Ishikawa (cell line): Measurements from ENCODE around the gene LYST.

Experiments
- CEBPB ChIP-seq: IDR thresholded peaks from 2 replicates; pipeline ENCODE4 v1.6.1; 2012
- CREB1 ChIP-seq: IDR thresholded peaks from 2 replicates; pipeline ENCODE4 v1.6.1; 2012; ENCODE audit warnings: low read depth
- EGR1 ChIP-seq: IDR thresholded peaks from 2 replicates; pipeline ENCODE4 v1.6.1; 2012
- EP300 ChIP-seq: IDR thresholded peaks from 2 replicates; pipeline ENCODE4 v1.6.1; 2012; ENCODE audit warnings: borderline replicate concordance
- FOXM1 ChIP-seq: IDR thresholded peaks from 2 replicates; pipeline ENCODE4 v1.6.1; 2012; ENCODE audit warnings: low read depth, borderline replicate concordance
- MAX ChIP-seq: IDR thresholded peaks from 2 replicates; pipeline ENCODE4 v1.6.1; 2012
- NFIC ChIP-seq: IDR thresholded peaks from 2 replicates; pipeline ENCODE4 v1.6.1; 2012
- RAD21 ChIP-seq: IDR thresholded peaks from 2 replicates; pipeline ENCODE4 v1.6.1; 2012; ENCODE audit warnings: low read depth
- REST ChIP-seq: IDR thresholded peaks from 2 replicates; pipeline ENCODE4 v1.6.1; 2012; ENCODE audit warnings: low read depth, mild to moderate bottlenecking
- TAF1 ChIP-seq: IDR thresholded peaks from 2 replicates; pipeline ENCODE4 v1.6.1; 2012; ENCODE audit warnings: low read depth, mild to moderate bottlenecking
- TCF12 ChIP-seq: IDR thresholded peaks from 2 replicates; pipeline ENCODE4 v1.6.1; 2012; ENCODE audit warnings: low read depth
- TEAD4 ChIP-seq: IDR thresholded peaks from 2 replicates; pipeline ENCODE4 v1.6.1; 2012
- YY1 ChIP-seq: IDR thresholded peaks from 2 replicates; pipeline ENCODE4 v1.6.1; 2012; ENCODE audit warnings: low read depth
- ZBTB7A ChIP-seq: IDR thresholded peaks from 2 replicates; pipeline ENCODE4 v1.6.1; 2012; ENCODE audit warnings: low read depth
- TF ChIP-seq, protein P1 (sequence below): IDR thresholded peaks from 2 replicates; pipeline ENCODE4 v1.6.1; 2012

LYST gene

DNA sequence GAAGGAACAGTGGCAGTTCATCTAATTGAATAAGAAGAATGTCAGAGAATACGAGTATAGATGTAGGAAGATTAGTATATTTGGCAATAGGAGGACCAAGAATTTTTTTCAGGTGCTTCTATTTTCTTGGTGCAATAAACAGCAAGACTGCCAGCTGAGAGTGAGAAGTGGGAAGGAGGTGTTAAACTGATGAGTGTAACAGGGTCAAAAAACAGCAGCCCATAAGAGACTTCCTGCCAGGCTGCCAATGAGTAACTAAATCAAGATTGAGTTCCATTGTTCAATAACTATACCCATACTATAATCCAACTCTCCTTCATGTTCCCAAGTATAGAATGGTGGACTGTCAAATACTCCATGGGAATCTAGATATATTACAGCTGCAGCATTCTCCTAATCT is 28.7 kb downstream of the LYST start:
- TF ChIP-seq REST, result no peak

GRCh38 chr1:235835226-235835625 is 31.5 kb downstream of the LYST start:
- no peak for TF ChIP-seq TAF1
- TF ChIP-seq CEBPB, result no peak
- TF ChIP-seq RAD21, result no peak
- TF ChIP-seq, protein P1, sequence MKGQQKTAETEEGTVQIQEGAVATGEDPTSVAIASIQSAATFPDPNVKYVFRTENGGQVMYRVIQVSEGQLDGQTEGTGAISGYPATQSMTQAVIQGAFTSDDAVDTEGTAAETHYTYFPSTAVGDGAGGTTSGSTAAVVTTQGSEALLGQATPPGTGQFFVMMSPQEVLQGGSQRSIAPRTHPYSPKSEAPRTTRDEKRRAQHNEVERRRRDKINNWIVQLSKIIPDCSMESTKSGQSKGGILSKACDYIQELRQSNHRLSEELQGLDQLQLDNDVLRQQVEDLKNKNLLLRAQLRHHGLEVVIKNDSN, result no peak
- no peak for TF ChIP-seq TCF12
- no peak for TF ChIP-seq EP300
- no peak for TF ChIP-seq ZBTB7A
- TF ChIP-seq FOXM1, result no peak
- no peak for TF ChIP-seq MAX
- TF ChIP-seq EGR1, result no peak
- no peak for TF ChIP-seq REST
- no peak for TF ChIP-seq YY1

- TF ChIP-seq FOXM1 (0 out of 2 replicates have a peak, but pooled peaks have one; percentile 33), TEAD4 (peak; percentile 66), ZBTB7A (no peak), YY1 (no peak), NFIC (peak; percentile 94), MAX (0 out of 2 replicates have a peak, but pooled peaks have one; percentile 40), RAD21 (no peak), REST (no peak), CEBPB (peak; percentile 33; the same call in 1 of the 2 replicates), TAF1 (no peak), CREB1 (no peak), EGR1 (0 out of 2 replicates have a peak, but pooled peaks have one; percentile 12), EP300 (peak; percentile 70), TCF12 (peak; percentile 91)
- TF ChIP-seq, protein P1, result no peak
Measured at GRCh38 chr1:235834620-235835019, 32.1 kb downstream of the LYST start.

GRCh38 chr1:235832011-235832410 is 34.7 kb downstream of the LYST start:
- TF ChIP-seq TCF12 (no peak), RAD21 (no peak)

- TF ChIP-seq RAD21, result no peak
- no peak for TF ChIP-seq EGR1
- no peak for TF ChIP-seq TEAD4
- no peak for TF ChIP-seq MAX
- TF ChIP-seq REST, result no peak
- no peak for TF ChIP-seq ZBTB7A
- no peak for TF ChIP-seq EP300
- no peak for TF ChIP-seq TCF12
- TF ChIP-seq NFIC, result no peak
- TF ChIP-seq CEBPB, result no peak
- TF ChIP-seq TAF1, result no peak
- no peak for TF ChIP-seq YY1
- TF ChIP-seq FOXM1, result no peak
- TF ChIP-seq CREB1, result no peak
Measured at GRCh38 chr1:235831148-235831547, 35.6 kb downstream of the LYST start.
